GM12864 (cell line): ENCODE results near the gene C14orf119.

ENCODE experiments used
- DNase-seq: peaks from one replicate; pipeline ENCODE4 v3.0.0-alpha.2; 2011; ENCODE audit warnings: low read depth
- H3K4me3 ChIP-seq: 2 replicates; pipeline ENCODE4 v1.5.1; 2011; ENCODE audit warnings: mild to moderate bottlenecking, low read depth, low read length, control low read depth
- TF ChIP-seq, protein P1 (sequence below): IDR thresholded peaks from 2 replicates; pipeline ENCODE4 v1.5.1; 2011; ENCODE audit warnings: low read depth, mild to moderate bottlenecking, moderate library complexity, low read length, control low read depth, inconsistent platforms; ENCODE audit errors: missing control alignments

The C14orf119 gene

DNA sequence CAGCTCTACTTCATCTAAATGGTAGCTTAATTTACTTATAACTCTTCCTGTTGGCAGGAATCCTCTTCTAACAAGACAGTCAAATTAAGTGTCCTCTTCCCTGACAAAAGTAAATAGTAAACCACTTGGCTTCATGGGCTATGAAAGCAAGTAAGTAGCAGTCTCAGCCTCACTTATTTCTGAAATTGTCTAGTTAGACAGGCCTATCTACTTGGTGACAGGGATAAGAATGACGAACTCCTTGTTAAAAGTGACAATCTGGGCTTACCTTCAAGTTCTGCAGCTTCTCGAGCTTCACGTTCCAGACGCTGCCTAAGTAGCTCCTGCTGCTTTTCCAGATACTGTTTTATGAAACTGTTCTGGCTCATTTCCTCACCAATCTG is 5.1 kb upstream of the C14orf119 start:
- no peak overlapping the region for H3K4me3 ChIP-seq
- DNase-seq = no peak
- TF ChIP-seq, protein P1, sequence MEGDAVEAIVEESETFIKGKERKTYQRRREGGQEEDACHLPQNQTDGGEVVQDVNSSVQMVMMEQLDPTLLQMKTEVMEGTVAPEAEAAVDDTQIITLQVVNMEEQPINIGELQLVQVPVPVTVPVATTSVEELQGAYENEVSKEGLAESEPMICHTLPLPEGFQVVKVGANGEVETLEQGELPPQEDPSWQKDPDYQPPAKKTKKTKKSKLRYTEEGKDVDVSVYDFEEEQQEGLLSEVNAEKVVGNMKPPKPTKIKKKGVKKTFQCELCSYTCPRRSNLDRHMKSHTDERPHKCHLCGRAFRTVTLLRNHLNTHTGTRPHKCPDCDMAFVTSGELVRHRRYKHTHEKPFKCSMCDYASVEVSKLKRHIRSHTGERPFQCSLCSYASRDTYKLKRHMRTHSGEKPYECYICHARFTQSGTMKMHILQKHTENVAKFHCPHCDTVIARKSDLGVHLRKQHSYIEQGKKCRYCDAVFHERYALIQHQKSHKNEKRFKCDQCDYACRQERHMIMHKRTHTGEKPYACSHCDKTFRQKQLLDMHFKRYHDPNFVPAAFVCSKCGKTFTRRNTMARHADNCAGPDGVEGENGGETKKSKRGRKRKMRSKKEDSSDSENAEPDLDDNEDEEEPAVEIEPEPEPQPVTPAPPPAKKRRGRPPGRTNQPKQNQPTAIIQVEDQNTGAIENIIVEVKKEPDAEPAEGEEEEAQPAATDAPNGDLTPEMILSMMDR = no peak

DNA sequence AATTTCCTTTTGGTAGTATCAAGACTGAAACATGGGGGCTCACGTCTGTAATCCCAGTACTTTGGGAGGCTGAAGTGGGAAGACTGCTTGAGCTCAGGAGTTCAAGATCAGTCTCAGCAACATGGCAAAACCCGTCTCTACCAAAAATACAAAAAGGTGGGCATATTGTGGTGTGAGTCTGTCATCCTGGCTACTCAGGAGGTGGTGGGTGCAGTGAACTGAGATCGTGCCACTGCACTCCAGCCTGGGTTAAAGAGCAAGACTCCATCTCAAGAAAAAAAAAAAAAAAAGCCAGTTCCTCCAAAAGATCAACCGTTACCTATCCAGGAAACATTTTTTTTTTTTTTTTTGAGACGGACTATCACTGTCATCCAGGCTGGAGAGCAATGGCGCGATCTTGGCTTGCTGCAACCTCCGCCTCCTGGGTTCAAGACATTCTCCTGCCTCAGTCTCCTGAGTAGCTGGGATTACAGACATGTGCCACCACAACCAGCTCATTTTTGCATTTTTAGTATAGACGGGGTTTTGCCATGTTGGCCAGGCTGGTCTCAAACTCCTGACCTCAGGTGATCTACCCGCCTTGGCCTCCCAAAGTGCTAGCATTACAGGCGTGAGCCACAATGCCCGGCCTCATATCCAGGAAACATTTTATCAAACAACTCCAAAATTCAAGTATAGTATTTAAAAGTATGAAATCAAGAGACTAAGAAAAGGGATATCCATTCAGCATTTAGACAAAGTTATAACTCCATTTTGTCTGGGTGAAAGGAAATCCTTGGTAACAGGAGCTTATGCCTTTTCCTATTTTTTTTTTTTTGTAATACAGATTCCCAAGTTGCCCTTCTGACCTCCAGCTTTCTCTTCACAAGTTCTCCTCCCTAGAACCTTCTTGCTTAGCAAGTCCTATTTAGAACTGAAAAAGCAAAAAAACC is 3.7 kb upstream of the C14orf119 start:
- H3K4me3 ChIP-seq = no peak overlapping the region
- TF ChIP-seq, protein P1 = no peak

DNA sequence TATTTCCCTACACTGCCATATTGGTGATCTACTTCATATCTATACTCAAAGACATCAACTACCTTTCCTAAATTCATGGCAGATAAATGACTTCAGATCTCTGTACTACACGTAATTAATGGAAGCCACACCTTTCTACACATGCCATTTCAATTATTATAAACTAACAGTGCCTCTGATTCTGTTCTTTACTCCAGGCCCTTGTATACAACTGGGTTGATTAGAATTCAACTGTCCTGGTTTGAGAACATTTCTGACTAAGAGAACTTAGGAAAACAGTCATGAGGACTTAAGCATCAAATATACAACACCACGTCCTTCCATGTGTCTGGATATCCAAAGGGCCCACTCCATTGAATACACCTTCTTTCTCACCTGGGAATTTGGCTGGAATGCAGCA is 2.2 kb upstream of the C14orf119 start:
- TF ChIP-seq, protein P1 = no peak
- H3K4me3 ChIP-seq = no peak overlapping the region
- DNase-seq = no peak

More for the DNA sequence above, 3.7 kb upstream of the C14orf119 start:
- no peak for DNase-seq

DNA sequence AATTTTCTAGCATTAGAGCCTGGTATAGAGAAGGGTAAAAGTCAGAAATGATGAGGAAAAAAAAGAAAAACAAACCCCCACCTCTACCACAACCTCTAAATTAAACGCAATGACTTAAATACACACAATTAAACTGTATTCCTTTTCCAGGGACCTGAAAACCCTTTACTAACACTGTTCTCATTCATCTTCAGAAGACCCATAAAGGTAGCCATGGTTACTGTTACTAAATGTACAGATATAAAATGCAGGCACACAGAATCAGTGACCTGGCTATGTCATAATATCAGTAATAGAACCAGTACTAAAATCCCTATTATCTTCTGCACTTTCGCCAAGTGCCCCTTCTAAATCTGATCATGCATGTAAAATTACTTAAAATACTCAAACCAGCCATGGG is 1.8 kb upstream of the C14orf119 start:
- no peak for DNase-seq
- TF ChIP-seq, protein P1 = no peak
- peak overlapping the region; percentile 78; the same call in 1 of the 2 replicates for H3K4me3 ChIP-seq

DNA sequence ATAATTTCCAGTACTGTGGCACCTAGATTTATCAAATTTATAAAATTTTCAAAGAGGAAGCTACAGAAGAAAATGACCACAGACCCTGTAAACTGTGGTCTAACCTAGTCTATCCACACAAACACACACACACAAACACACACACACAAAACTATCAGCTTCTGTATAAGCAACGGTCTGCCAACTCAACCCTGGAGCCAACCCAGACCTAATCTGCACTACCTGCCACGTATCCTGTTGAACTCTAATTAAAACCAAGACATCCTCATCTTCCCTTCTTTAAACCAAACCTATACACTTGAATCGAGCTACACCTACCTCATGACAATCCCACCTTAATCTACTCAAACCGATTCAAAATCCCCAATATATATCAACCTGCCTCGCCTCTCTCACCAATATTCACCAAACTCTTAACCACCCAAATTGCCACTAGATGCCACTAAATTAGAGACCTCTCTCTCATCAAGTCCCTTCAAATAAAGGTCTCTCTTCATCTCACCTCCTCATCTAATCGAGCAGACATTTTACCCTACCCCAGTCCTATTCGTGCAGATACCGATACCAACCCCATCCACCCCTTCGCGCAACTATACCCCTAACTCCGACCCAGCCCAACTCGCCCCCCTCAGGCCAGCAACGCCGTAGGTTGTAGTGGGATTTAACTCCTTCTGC is 1.2 kb upstream of the C14orf119 start:
- peak overlapping the region; percentile 78 for H3K4me3 ChIP-seq
- DNase-seq = no peak
- TF ChIP-seq, protein P1 = peak; percentile 26

DNA sequence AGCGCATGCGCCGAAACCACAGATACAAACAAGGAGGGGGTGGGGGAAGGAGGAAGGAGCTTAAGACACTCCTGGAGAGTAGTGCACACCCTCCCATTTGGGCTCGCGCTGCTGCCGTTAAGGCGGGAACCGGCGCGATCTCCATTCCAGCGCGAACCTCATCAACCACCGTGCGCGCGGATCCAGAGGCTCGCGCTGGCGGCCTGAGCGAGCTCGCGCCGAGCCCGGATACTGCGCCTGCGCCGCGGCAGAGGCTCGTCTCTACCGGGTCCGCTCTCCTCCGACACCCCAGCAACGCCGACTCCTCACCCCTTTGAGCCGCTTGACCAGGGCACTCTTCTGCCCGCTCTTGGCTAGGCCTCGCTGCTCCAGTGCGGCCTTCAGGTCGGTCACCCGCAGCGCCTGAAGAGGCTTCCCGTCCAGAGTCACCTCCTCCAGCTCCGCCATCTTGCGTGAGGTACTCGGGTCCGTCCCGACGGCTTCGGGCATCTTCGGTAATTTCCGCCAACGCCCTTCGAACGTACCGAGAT is 574 bp upstream of the C14orf119 start, which contains the start of gene ACIN1:
Gene ACIN1, minus strand, starts transcription at position 471 of the 530 bp plus-strand sequence. Its CDS starts 24 bp downstream, at position 447.
- peak within 1 kb of the TSS; percentile 78 for H3K4me3 ChIP-seq
- TF ChIP-seq, protein P1 = no peak
- peak; percentile 64 for DNase-seq
